ENCODE results near the gene SLC47A1. TPM values are rescaled to one million over a fixed set of nuclear protein-coding genes. Genes with fewer than 3 reads are reported as not detected.

Gene SLC47A1
- total and polyA plus RNA-seq, 2 of the 13 experiments (the other 11 are each of a cell fraction or from before 2014, with no cell fraction given), result 42.1 to 67.5 TPM

- no peak for TF ChIP-seq ZNF646 (CRISPR knock-in tag; IDR thresholded peaks at IDR 0.05)
- 0 out of 2 replicates have a peak, but pooled peaks have one; percentile 35 for TF ChIP-seq ZNF34 (CRISPR knock-in tag; IDR thresholded peaks at IDR 0.05; ENCODE audit: borderline replicate concordance)
- TF ChIP-seq STAT5B (CRISPR knock-in tag; IDR thresholded peaks at IDR 0.05), result 0 out of 2 replicates have a peak, but pooled peaks have one; percentile 53
- TF ChIP-seq EZH2 (conservative IDR thresholded peaks at IDR 0.05; ENCODE audit: low read depth, low read length), result no peak
- TF ChIP-seq, protein P1, sequence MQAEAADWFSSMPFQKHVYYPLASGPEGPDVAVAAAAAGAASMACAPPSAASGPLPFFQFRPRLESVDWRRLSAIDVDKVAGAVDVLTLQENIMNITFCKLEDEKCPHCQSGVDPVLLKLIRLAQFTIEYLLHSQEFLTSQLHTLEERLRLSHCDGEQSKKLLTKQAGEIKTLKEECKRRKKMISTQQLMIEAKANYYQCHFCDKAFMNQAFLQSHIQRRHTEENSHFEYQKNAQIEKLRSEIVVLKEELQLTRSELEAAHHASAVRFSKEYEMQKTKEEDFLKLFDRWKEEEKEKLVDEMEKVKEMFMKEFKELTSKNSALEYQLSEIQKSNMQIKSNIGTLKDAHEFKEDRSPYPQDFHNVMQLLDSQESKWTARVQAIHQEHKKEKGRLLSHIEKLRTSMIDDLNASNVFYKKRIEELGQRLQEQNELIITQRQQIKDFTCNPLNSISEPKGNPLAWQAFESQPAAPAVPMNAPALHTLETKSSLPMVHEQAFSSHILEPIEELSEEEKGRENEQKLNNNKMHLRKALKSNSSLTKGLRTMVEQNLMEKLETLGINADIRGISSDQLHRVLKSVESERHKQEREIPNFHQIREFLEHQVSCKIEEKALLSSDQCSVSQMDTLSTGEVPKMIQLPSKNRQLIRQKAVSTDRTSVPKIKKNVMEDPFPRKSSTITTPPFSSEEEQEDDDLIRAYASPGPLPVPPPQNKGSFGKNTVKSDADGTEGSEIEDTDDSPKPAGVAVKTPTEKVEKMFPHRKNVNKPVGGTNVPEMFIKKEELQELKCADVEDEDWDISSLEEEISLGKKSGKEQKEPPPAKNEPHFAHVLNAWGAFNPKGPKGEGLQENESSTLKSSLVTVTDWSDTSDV (CRISPR knock-in tag; IDR thresholded peaks at IDR 0.05), result no peak
- no peak for TF ChIP-seq MTF1 (CRISPR knock-in tag; IDR thresholded peaks at IDR 0.05)
- peak; percentile 23 for TF ChIP-seq PRPF4 (IDR thresholded peaks at IDR 0.05; ENCODE audit: low read depth, low read length, poor library complexity, severe bottlenecking)
- peak; percentile 33; the same call in 1 of the 2 replicates for TF ChIP-seq MIER3 (CRISPR knock-in tag; IDR thresholded peaks at IDR 0.05; ENCODE audit: borderline replicate concordance)
- TF ChIP-seq, protein P2, sequence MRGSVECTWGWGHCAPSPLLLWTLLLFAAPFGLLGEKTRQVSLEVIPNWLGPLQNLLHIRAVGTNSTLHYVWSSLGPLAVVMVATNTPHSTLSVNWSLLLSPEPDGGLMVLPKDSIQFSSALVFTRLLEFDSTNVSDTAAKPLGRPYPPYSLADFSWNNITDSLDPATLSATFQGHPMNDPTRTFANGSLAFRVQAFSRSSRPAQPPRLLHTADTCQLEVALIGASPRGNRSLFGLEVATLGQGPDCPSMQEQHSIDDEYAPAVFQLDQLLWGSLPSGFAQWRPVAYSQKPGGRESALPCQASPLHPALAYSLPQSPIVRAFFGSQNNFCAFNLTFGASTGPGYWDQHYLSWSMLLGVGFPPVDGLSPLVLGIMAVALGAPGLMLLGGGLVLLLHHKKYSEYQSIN (CRISPR knock-in tag; IDR thresholded peaks at IDR 0.05; ENCODE audit: borderline replicate concordance), result no peak
- TF ChIP-seq, protein P3, sequence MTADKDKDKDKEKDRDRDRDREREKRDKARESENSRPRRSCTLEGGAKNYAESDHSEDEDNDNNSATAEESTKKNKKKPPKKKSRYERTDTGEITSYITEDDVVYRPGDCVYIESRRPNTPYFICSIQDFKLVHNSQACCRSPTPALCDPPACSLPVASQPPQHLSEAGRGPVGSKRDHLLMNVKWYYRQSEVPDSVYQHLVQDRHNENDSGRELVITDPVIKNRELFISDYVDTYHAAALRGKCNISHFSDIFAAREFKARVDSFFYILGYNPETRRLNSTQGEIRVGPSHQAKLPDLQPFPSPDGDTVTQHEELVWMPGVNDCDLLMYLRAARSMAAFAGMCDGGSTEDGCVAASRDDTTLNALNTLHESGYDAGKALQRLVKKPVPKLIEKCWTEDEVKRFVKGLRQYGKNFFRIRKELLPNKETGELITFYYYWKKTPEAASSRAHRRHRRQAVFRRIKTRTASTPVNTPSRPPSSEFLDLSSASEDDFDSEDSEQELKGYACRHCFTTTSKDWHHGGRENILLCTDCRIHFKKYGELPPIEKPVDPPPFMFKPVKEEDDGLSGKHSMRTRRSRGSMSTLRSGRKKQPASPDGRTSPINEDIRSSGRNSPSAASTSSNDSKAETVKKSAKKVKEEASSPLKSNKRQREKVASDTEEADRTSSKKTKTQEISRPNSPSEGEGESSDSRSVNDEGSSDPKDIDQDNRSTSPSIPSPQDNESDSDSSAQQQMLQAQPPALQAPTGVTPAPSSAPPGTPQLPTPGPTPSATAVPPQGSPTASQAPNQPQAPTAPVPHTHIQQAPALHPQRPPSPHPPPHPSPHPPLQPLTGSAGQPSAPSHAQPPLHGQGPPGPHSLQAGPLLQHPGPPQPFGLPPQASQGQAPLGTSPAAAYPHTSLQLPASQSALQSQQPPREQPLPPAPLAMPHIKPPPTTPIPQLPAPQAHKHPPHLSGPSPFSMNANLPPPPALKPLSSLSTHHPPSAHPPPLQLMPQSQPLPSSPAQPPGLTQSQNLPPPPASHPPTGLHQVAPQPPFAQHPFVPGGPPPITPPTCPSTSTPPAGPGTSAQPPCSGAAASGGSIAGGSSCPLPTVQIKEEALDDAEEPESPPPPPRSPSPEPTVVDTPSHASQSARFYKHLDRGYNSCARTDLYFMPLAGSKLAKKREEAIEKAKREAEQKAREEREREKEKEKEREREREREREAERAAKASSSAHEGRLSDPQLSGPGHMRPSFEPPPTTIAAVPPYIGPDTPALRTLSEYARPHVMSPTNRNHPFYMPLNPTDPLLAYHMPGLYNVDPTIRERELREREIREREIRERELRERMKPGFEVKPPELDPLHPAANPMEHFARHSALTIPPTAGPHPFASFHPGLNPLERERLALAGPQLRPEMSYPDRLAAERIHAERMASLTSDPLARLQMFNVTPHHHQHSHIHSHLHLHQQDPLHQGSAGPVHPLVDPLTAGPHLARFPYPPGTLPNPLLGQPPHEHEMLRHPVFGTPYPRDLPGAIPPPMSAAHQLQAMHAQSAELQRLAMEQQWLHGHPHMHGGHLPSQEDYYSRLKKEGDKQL (CRISPR knock-in tag; IDR thresholded peaks at IDR 0.05; ENCODE audit: low read depth), result 0 out of 2 replicates have a peak, but pooled peaks have one; percentile 13
- peak; percentile 70 for TF ChIP-seq RXRA (CRISPR knock-in tag; IDR thresholded peaks at IDR 0.05)
These were observed 25.7 kb upstream of the SLC47A1 start (continued) for GRCh38 chr17:19507775-19508576.
